ENCODE results near the gene NDP.

Gene NDP

GRCh38 chrX:43973249-43974099 lies at the start of gene NDP:
TSS of gene NDP (minus strand) at chrX:43973390. CDS start at chrX:43958645, 14,745 bp downstream.
- no peak for DNase-seq (ENCODE audit: low read depth, low spot score)

- no peak for DNase-seq (ENCODE audit: low read depth, low spot score)
Measured at GRCh38 chrX:44022964-44023363, 49.8 kb upstream of the NDP start.

- no peak for DNase-seq (ENCODE audit: low read depth, low spot score)
Measured at GRCh38 chrX:44020693-44021092, 47.5 kb upstream of the NDP start.

GRCh38 chrX:44019911-44020310 lies 46.7 kb upstream of the NDP start:
- DNase-seq (ENCODE audit: low read depth, low spot score): no peak

GRCh38 chrX:44017676-44018075 lies 44.5 kb upstream of the NDP start:
- DNase-seq (ENCODE audit: low read depth, low spot score): no peak

GRCh38 chrX:44016906-44017305 lies 43.7 kb upstream of the NDP start:
- no peak for DNase-seq (ENCODE audit: low read depth, low spot score)

GRCh38 chrX:44012484-44013096 lies 39.4 kb upstream of the NDP start:
- no peak for DNase-seq (ENCODE audit: low read depth, low spot score)

- DNase-seq (ENCODE audit: low read depth, low spot score): no peak
Measured at GRCh38 chrX:44011506-44011905, 38.3 kb upstream of the NDP start.

GRCh38 chrX:44010626-44011025 lies 37.4 kb upstream of the NDP start:
- no peak for DNase-seq (ENCODE audit: low read depth, low spot score)

GRCh38 chrX:44006081-44006480 lies 32.9 kb upstream of the NDP start:
- DNase-seq (ENCODE audit: low read depth, low spot score): no peak

- no peak for DNase-seq (ENCODE audit: low read depth, low spot score)
Measured at GRCh38 chrX:44003975-44004374, 30.8 kb upstream of the NDP start.

- DNase-seq (ENCODE audit: low read depth, low spot score): no peak
Measured at GRCh38 chrX:44002567-44002966, 29.4 kb upstream of the NDP start.

GRCh38 chrX:43998374-43998773 lies 25.2 kb upstream of the NDP start:
- no peak for DNase-seq (ENCODE audit: low read depth, low spot score)

GRCh38 chrX:43996491-43996890 lies 23.3 kb upstream of the NDP start:
- no peak for DNase-seq (ENCODE audit: low read depth, low spot score)

- DNase-seq (ENCODE audit: low read depth, low spot score): no peak
Measured at GRCh38 chrX:43986083-43986482, 12.9 kb upstream of the NDP start.

- no peak for DNase-seq (ENCODE audit: low read depth, low spot score)
Measured at GRCh38 chrX:43985511-43985910, 12.3 kb upstream of the NDP start.

- DNase-seq (ENCODE audit: low read depth, low spot score): no peak
Measured at GRCh38 chrX:43978226-43978625, 5.0 kb upstream of the NDP start.

GRCh38 chrX:43976205-43976604 lies 3.0 kb upstream of the NDP start:
- DNase-seq (ENCODE audit: low read depth, low spot score): no peak

- no peak for DNase-seq (ENCODE audit: low read depth, low spot score)
Measured at GRCh38 chrX:43975796-43976195, 2.6 kb upstream of the NDP start.

GRCh38 chrX:43974741-43975465 lies 1.7 kb upstream of the NDP start:
- DNase-seq (ENCODE audit: low read depth, low spot score): no peak

GRCh38 chrX:43974100-43974475 lies 898 bp upstream of the NDP start:
- DNase-seq (ENCODE audit: low read depth, low spot score): no peak

Data from activated CD4-positive, CD25-positive, alpha-beta regulatory T cell treated with anti-CD3 and anti-CD28 coated beads, Interleukin-2, amount 50 U/mL, for 16 hours (primary cell).